Measurements from ENCODE around the gene TARBP2.
A peak's percentile ranks its signal among the peaks of the same experiment; 100 is the strongest.

The TARBP2 gene

GRCh38 chr12:53495903-53496751 is 5.0 kb upstream of the TARBP2 start:
- no peaks in the 10 kb centered on the region for H3K27me3 Mint-ChIP-seq
- no peak overlapping the region for H3K4me3 Mint-ChIP-seq
- H3K36me3 Mint-ChIP-seq = peaks cover 5% of the 10 kb centered on the region
- CTCF ChIA-PET = no interaction called here
- no peak overlapping the region for H3K27ac Mint-ChIP-seq
- H3K4me1 Mint-ChIP-seq = peaks cover 60% of the 10 kb centered on the region
- no peaks in the 10 kb centered on the region for H3K9me3 Mint-ChIP-seq
- no peak for DNase-seq

- Mint-ChIP-seq H3K4me3 (no peak overlapping the region), H3K9me3 (no peaks in the 10 kb centered on the region), H3K27ac (no peak overlapping the region), H3K27me3 (no peaks in the 10 kb centered on the region), H3K36me3 (peaks cover 5% of the 10 kb centered on the region), H3K4me1 (peaks cover 60% of the 10 kb centered on the region)
- CTCF ChIA-PET = no interaction called here
- DNase-seq = no peak
Observed at GRCh38 chr12:53496752-53497032, 4.4 kb upstream of the TARBP2 start.

GRCh38 chr12:53497461-53497860 is 3.6 kb upstream of the TARBP2 start:
- Mint-ChIP-seq H3K4me1 (peaks cover 63% of the 10 kb centered on the region), H3K36me3 (peaks cover 5% of the 10 kb centered on the region), H3K4me3 (peak overlapping the region; percentile 80), H3K27me3 (no peaks in the 10 kb centered on the region), H3K27ac (no peak overlapping the region), H3K9me3 (no peaks in the 10 kb centered on the region)
- CTCF ChIA-PET = interaction anchor here (1.0 to 1.5 kb wide), 3 partner anchors 12 to 21 kb away, joined by 3 to 9 read pairs (median 5); no protein-coding TSS in a partner anchor
- no peak for DNase-seq

GRCh38 chr12:53498235-53498630 is 2.9 kb upstream of the TARBP2 start:
- H3K4me3 Mint-ChIP-seq = peak overlapping the region; percentile 80
- peaks cover 3% of the 10 kb centered on the region for H3K36me3 Mint-ChIP-seq
- H3K27me3 Mint-ChIP-seq = no peaks in the 10 kb centered on the region
- CTCF ChIA-PET = interaction anchor here (0.7 to 1.5 kb wide), 4 partner anchors 11 to 57 kb away, joined by 3 to 9 read pairs (median 4); no protein-coding TSS in a partner anchor
- no peaks in the 10 kb centered on the region for H3K9me3 Mint-ChIP-seq
- peak overlapping the region; percentile 86 for H3K27ac Mint-ChIP-seq
- H3K4me1 Mint-ChIP-seq = peaks cover 63% of the 10 kb centered on the region
- no peak for DNase-seq

GRCh38 chr12:53499266-53500141 is 1.6 kb upstream of the TARBP2 start, which contains the start of gene MAP3K12:
MAP3K12 (minus strand) TSS chr12:53499458; CDS start chr12:53487391, 12,067 bp downstream.
- H3K36me3 Mint-ChIP-seq = peaks cover 6% of the 10 kb centered on the region
- no peaks in the 10 kb centered on the region for H3K9me3 Mint-ChIP-seq
- peak within 1 kb of the TSS; percentile 96 for H3K27ac Mint-ChIP-seq
- H3K4me1 Mint-ChIP-seq = peaks cover 53% of the 10 kb centered on the region
- CTCF ChIA-PET = interaction anchor here (0.6 to 2.3 kb wide), 4 partner anchors 9 to 51 kb away, joined by 5 to 8 read pairs (median 6); no protein-coding TSS in a partner anchor
- peak within 1 kb of the TSS; percentile 80 for H3K4me3 Mint-ChIP-seq
- DNase-seq = peak; percentile 82
- no peaks in the 10 kb centered on the region for H3K27me3 Mint-ChIP-seq

GRCh38 chr12:53500142-53500775 is 824 bp upstream of the TARBP2 start:
- H3K4me1 Mint-ChIP-seq = peaks cover 52% of the 10 kb centered on the region
- peaks cover 6% of the 10 kb centered on the region for H3K36me3 Mint-ChIP-seq
- DNase-seq = peak; percentile 41
- H3K9me3 Mint-ChIP-seq = no peaks in the 10 kb centered on the region
- H3K4me3 Mint-ChIP-seq = peak overlapping the region; percentile 80
- H3K27me3 Mint-ChIP-seq = no peaks in the 10 kb centered on the region
- CTCF ChIA-PET = interaction anchor here (0.6 to 2.3 kb wide), 8 partner anchors 8 to 179 kb away, joined by 4 to 8 read pairs (median 6); partner anchors contain the start of gene AAAS
- peak overlapping the region; percentile 96 for H3K27ac Mint-ChIP-seq

GRCh38 chr12:53501615-53502181 is 615 bp downstream of the TARBP2 start:
- Mint-ChIP-seq H3K27me3 (no peaks in the 10 kb centered on the region), H3K4me1 (peaks cover 43% of the 10 kb centered on the region), H3K9me3 (no peaks in the 10 kb centered on the region), H3K4me3 (peak overlapping the region; percentile 80), H3K36me3 (peaks cover 15% of the 10 kb centered on the region), H3K27ac (peak overlapping the region; percentile 96)
- DNase-seq = no peak
- CTCF ChIA-PET = interaction anchor here (0.7 to 2.3 kb wide), 7 partner anchors 9 to 180 kb away, joined by 3 to 7 read pairs (median 4); partner anchors contain the start of gene AAAS

GRCh38 chr12:53502331-53502730 is 1.2 kb downstream of the TARBP2 start:
- Mint-ChIP-seq H3K27ac (peak overlapping the region; percentile 49), H3K27me3 (no peaks in the 10 kb centered on the region), H3K9me3 (no peaks in the 10 kb centered on the region), H3K4me1 (peaks cover 39% of the 10 kb centered on the region), H3K4me3 (peak overlapping the region; percentile 80), H3K36me3 (peaks cover 20% of the 10 kb centered on the region)
- CTCF ChIA-PET = interaction anchor here (0.7 kb wide), 1 partner anchor 29 kb away, joined by 3 read pairs; no protein-coding TSS in a partner anchor
- DNase-seq = no peak

GRCh38 chr12:53502983-53503728 is 2.1 kb downstream of the TARBP2 start:
- Mint-ChIP-seq H3K27ac (peak overlapping the region; percentile 49), H3K36me3 (peaks cover 20% of the 10 kb centered on the region), H3K4me3 (peak overlapping the region; percentile 15), H3K9me3 (no peaks in the 10 kb centered on the region), H3K4me1 (peaks cover 34% of the 10 kb centered on the region), H3K27me3 (no peaks in the 10 kb centered on the region)
- CTCF ChIA-PET = interaction anchor here (1.2 kb wide), 1 partner anchor 12 kb away, joined by 3 read pairs; no protein-coding TSS in a partner anchor
- no peak for DNase-seq

GRCh38 chr12:53504004-53504920 is 3.2 kb downstream of the TARBP2 start:
- peaks cover 20% of the 10 kb centered on the region for H3K36me3 Mint-ChIP-seq
- H3K27ac Mint-ChIP-seq = no peak overlapping the region
- DNase-seq = no peak
- H3K9me3 Mint-ChIP-seq = no peaks in the 10 kb centered on the region
- no peak overlapping the region for H3K4me3 Mint-ChIP-seq
- CTCF ChIA-PET = interaction anchor here (1.1 to 1.2 kb wide), 2 partner anchors 11 to 29 kb away, joined by 3 read pairs; no protein-coding TSS in a partner anchor
- peaks cover 33% of the 10 kb centered on the region for H3K4me1 Mint-ChIP-seq
- no peaks in the 10 kb centered on the region for H3K27me3 Mint-ChIP-seq

GRCh38 chr12:53505086-53505485 is 4.0 kb downstream of the TARBP2 start:
- H3K27ac Mint-ChIP-seq = peak overlapping the region; percentile 79
- CTCF ChIA-PET = interaction anchor here (1.1 kb wide), 1 partner anchor 153 kb away, joined by 4 read pairs; no protein-coding TSS in a partner anchor
- peaks cover 20% of the 10 kb centered on the region for H3K36me3 Mint-ChIP-seq
- H3K27me3 Mint-ChIP-seq = no peaks in the 10 kb centered on the region
- H3K4me3 Mint-ChIP-seq = no peak overlapping the region
- H3K9me3 Mint-ChIP-seq = no peaks in the 10 kb centered on the region
- DNase-seq = no peak
- H3K4me1 Mint-ChIP-seq = peaks cover 28% of the 10 kb centered on the region
